HEK293 (cell line): ENCODE data around the gene RRM1.
A peak's percentile ranks its signal among the peaks of the same experiment; 100 is the strongest.

Experiments used
- EGR2 ChIP-seq: fragments of 450-650 bp; formaldehyde crosslinking; IDR thresholded peaks from 2 replicates; pipeline ENCODE4 v1.5.1; 2016; ENCODE audit warnings: low read depth, missing biosample characterization, missing genetic modification characterization
- MZF1 ChIP-seq: fragments of 450-650 bp; formaldehyde crosslinking; IDR thresholded peaks from 2 replicates; pipeline ENCODE4 v1.5.1; 2017; ENCODE audit warnings: missing biosample characterization, missing genetic modification characterization, borderline replicate concordance
- PBX3 ChIP-seq: sonication (generic); formaldehyde crosslinking; IDR thresholded peaks from 2 replicates; pipeline ENCODE4 v1.8.1; 2022; ENCODE audit warnings: mild to moderate bottlenecking, moderate library complexity, missing genetic modification reagents
- PRDM10 ChIP-seq: fragments of 450-650 bp; formaldehyde crosslinking; IDR thresholded peaks from 2 replicates; pipeline ENCODE4 v1.5.1; 2016; ENCODE audit warnings: missing biosample characterization, missing genetic modification characterization
- SCRT2 ChIP-seq: fragments of 450-650 bp; formaldehyde crosslinking; IDR thresholded peaks from 2 replicates; pipeline ENCODE4 v1.5.1; 2016; ENCODE audit warnings: missing biosample characterization, missing genetic modification characterization
- SP2 ChIP-seq: fragments of 450-650 bp; formaldehyde crosslinking; IDR thresholded peaks from 2 replicates; pipeline ENCODE4 v1.5.1; 2016; ENCODE audit warnings: missing biosample characterization, missing genetic modification characterization
- SP7 ChIP-seq: fragments of 450-650 bp; formaldehyde crosslinking; IDR thresholded peaks from 2 replicates; pipeline ENCODE4 v1.5.1; 2016; ENCODE audit warnings: missing biosample characterization, missing genetic modification characterization
- YY2 ChIP-seq: fragments of 450-650 bp; formaldehyde crosslinking; IDR thresholded peaks from 2 replicates; pipeline ENCODE4 v1.5.1; 2016; ENCODE audit warnings: missing biosample characterization, missing genetic modification characterization
- ZBTB1 ChIP-seq: fragments of 450-650 bp; formaldehyde crosslinking; IDR thresholded peaks from 2 replicates; pipeline ENCODE4 v1.5.1; 2016; ENCODE audit warnings: missing biosample characterization, missing genetic modification characterization
- ZBTB10 ChIP-seq: fragments of 450-650 bp; formaldehyde crosslinking; IDR thresholded peaks from 2 replicates; pipeline ENCODE4 v1.5.1; 2016; ENCODE audit warnings: missing biosample characterization, missing genetic modification characterization
- ZBTB17 ChIP-seq: fragments of 450-650 bp; formaldehyde crosslinking; IDR thresholded peaks from 2 replicates; pipeline ENCODE4 v1.5.1; 2016; ENCODE audit warnings: missing biosample characterization, missing genetic modification characterization
- ZBTB6 ChIP-seq: fragments of 450-650 bp; formaldehyde crosslinking; IDR thresholded peaks from 2 replicates; pipeline ENCODE4 v1.5.1; 2017; ENCODE audit warnings: missing biosample characterization, missing genetic modification characterization
- ZEB2 ChIP-seq: fragments of 450-650 bp; formaldehyde crosslinking; IDR thresholded peaks from 2 replicates; pipeline ENCODE4 v1.5.1; 2016; ENCODE audit warnings: missing biosample characterization, missing genetic modification characterization
- ZFP41 ChIP-seq: fragments of 450-650 bp; formaldehyde crosslinking; IDR thresholded peaks from 2 replicates; pipeline ENCODE4 v1.5.1; 2016; ENCODE audit warnings: missing biosample characterization, missing genetic modification characterization, borderline replicate concordance
- ZNF121 ChIP-seq: fragments of 450-650 bp; formaldehyde crosslinking; IDR thresholded peaks from 2 replicates; pipeline ENCODE4 v1.5.1; 2016; ENCODE audit warnings: missing biosample characterization, missing genetic modification characterization
- ZNF140 ChIP-seq: fragments of 450-650 bp; formaldehyde crosslinking; IDR thresholded peaks from 2 replicates; pipeline ENCODE4 v1.5.1; 2016; ENCODE audit warnings: missing biosample characterization, missing genetic modification characterization
- ZNF155 ChIP-seq: fragments of 450-650 bp; formaldehyde crosslinking; IDR thresholded peaks from 2 replicates; pipeline ENCODE4 v1.5.1; 2016; ENCODE audit warnings: missing biosample characterization, missing genetic modification characterization
- ZNF174 ChIP-seq: fragments of 450-650 bp; formaldehyde crosslinking; IDR thresholded peaks from 2 replicates; pipeline ENCODE4 v1.5.0; 2017; ENCODE audit warnings: missing biosample characterization, mild to moderate bottlenecking, missing genetic modification characterization
- ZNF202 ChIP-seq: fragments of 450-650 bp; formaldehyde crosslinking; IDR thresholded peaks from 2 replicates; pipeline ENCODE4 v1.5.1; 2016; ENCODE audit warnings: missing biosample characterization, missing genetic modification characterization, borderline replicate concordance
- ZNF302 ChIP-seq: fragments of 450-650 bp; formaldehyde crosslinking; IDR thresholded peaks from 2 replicates; pipeline ENCODE4 v1.5.1; 2016; ENCODE audit warnings: missing biosample characterization, missing genetic modification characterization, low read depth
- ZNF366 ChIP-seq: fragments of 450-650 bp; formaldehyde crosslinking; conservative IDR thresholded peaks from 2 replicates; pipeline ENCODE4 v1.5.1; 2016; ENCODE audit warnings: missing biosample characterization, missing genetic modification characterization
- ZNF426 ChIP-seq: fragments of 450-650 bp; formaldehyde crosslinking; IDR thresholded peaks from 2 replicates; pipeline ENCODE4 v1.5.1; 2017; ENCODE audit warnings: missing biosample characterization, missing genetic modification characterization, mild to moderate bottlenecking, inconsistent platforms, moderate library complexity
- ZNF561 ChIP-seq: fragments of 450-650 bp; IDR thresholded peaks from 2 replicates; pipeline ENCODE4 v1.5.1; 2018; ENCODE audit warnings: missing biosample characterization, missing genetic modification characterization, borderline replicate concordance
- ZNF610 ChIP-seq: fragments of 450-650 bp; formaldehyde crosslinking; IDR thresholded peaks from 2 replicates; pipeline ENCODE4 v1.5.1; 2016; ENCODE audit warnings: missing biosample characterization, missing genetic modification characterization, borderline replicate concordance
- ZNF623 ChIP-seq: fragments of 450-650 bp; formaldehyde crosslinking; IDR thresholded peaks from 2 replicates; pipeline ENCODE4 v1.5.1; 2016; ENCODE audit warnings: missing biosample characterization, missing genetic modification characterization
- ZNF626 ChIP-seq: fragments of 450-650 bp; sonication (Bioruptor Pico); formaldehyde crosslinking; IDR thresholded peaks from 2 replicates; pipeline ENCODE4 v1.5.1; 2018; ENCODE audit warnings: missing biosample characterization, missing genetic modification characterization, inconsistent platforms
- ZNF629 ChIP-seq: fragments of 450-650 bp; formaldehyde crosslinking; IDR thresholded peaks from 2 replicates; pipeline ENCODE4 v1.5.1; 2017; ENCODE audit warnings: missing biosample characterization, missing genetic modification characterization
- ZNF658 ChIP-seq: fragments of 450-650 bp; formaldehyde crosslinking; IDR thresholded peaks from 2 replicates; pipeline ENCODE4; 2016; ENCODE audit warnings: missing biosample characterization, missing genetic modification characterization
- ZNF843 ChIP-seq: fragments of 450-650 bp; formaldehyde crosslinking; IDR thresholded peaks from 2 replicates; pipeline ENCODE4 v1.5.1; 2016; ENCODE audit warnings: missing biosample characterization, missing genetic modification characterization
- ZSCAN18 ChIP-seq: fragments of 450-650 bp; formaldehyde crosslinking; IDR thresholded peaks from 2 replicates; pipeline ENCODE4 v1.5.1; 2016; ENCODE audit warnings: missing biosample characterization, missing genetic modification characterization

The RRM1 gene

GRCh38 chr11:4094348-4095291, at the start of gene RRM1 (continued):
- peak; percentile 66; the same call in 1 of the 2 replicates for TF ChIP-seq ZEB2 (tag by site-specific recombination)
- TF ChIP-seq ZNF610 (tag by site-specific recombination): 0 out of 2 replicates have a peak, but pooled peaks have one; percentile 29
- no peak for TF ChIP-seq ZSCAN18 (tag by site-specific recombination)
- no peak for TF ChIP-seq ZNF174 (tag by site-specific recombination)
- no peak for TF ChIP-seq ZNF302 (tag by site-specific recombination)
- TF ChIP-seq ZBTB6 (tag by site-specific recombination): peak; percentile 75
- peak; percentile 88 for TF ChIP-seq YY2 (tag by site-specific recombination)
- no peak for TF ChIP-seq ZFP41 (tag by site-specific recombination)
- peak; percentile 95 for TF ChIP-seq SCRT2 (tag by site-specific recombination)
- no peak for TF ChIP-seq ZNF140 (tag by site-specific recombination)
- TF ChIP-seq ZNF561 (tag by site-specific recombination): 0 out of 2 replicates have a peak, but pooled peaks have one; percentile 43
- TF ChIP-seq ZNF366 (tag by site-specific recombination): peak; percentile 35; the same call in 1 of the 2 replicates
- no peak for TF ChIP-seq ZNF121 (tag by site-specific recombination)
- TF ChIP-seq ZNF623: peak; percentile 19; the same call in 1 of the 2 replicates
- peak; percentile 96 for TF ChIP-seq ZBTB17 (tag by site-specific recombination)
- peak; percentile 99 for TF ChIP-seq ZNF629 (tag by site-specific recombination)
- no peak for TF ChIP-seq ZNF155 (tag by site-specific recombination)
- TF ChIP-seq SP2: peak; percentile 69
- TF ChIP-seq ZNF658 (tag by site-specific recombination): no peak
- no peak for TF ChIP-seq ZNF202 (tag by site-specific recombination)
- TF ChIP-seq PBX3 (CRISPR knock-in tag): no peak
- TF ChIP-seq EGR2 (tag by site-specific recombination): peak; percentile 76
- peak; percentile 58; the same call in 1 of the 2 replicates for TF ChIP-seq ZBTB10
- peak; percentile 89 for TF ChIP-seq MZF1 (tag by site-specific recombination)
- peak; percentile 75; the same call in 1 of the 2 replicates for TF ChIP-seq SP7 (tag by site-specific recombination)
- 0 out of 2 replicates have a peak, but pooled peaks have one; percentile 17 for TF ChIP-seq ZNF843
- TF ChIP-seq ZNF626 (tag by site-specific recombination): no peak
- TF ChIP-seq PRDM10 (tag by site-specific recombination): peak; percentile 60
- TF ChIP-seq ZBTB1: no peak
- no peak for TF ChIP-seq ZNF426 (tag by site-specific recombination)
